K562 (cell line): ENCODE results near the gene RAD51AP1. TPM values are rescaled to one million over a fixed set of nuclear protein-coding genes. Genes with fewer than 3 reads are reported as not detected.

Experiments used
- ATAC-seq: fragments of 200-7000 bp; cut with Tn5 transposase; 3 replicates; pipeline ENCODE4 v1.9.1; 2020; ENCODE audit warnings: moderate library complexity
- BruUV-seq: library from RNA; stranded (reverse); fragments of 400-500 nt; replicated peaks from 2 replicates; lab custom pipeline; 2021; lab: Mats Ljungman, UMichigan
- CTCF ChIA-PET: fragments of 300-600 bp; formaldehyde crosslinking; extraction: SDS; loops from one replicate; lab custom pipeline; 2021; ENCODE audit warnings: low intra/inter-chr PET ratio; lab: Yijun Ruan, JAX
- POLR2A ChIA-PET: fragments of 300-600, 350-650 bp; sonication (Branson Sonifier 250); formaldehyde crosslinking; extraction: SDS; loops from one replicate; lab custom pipeline; 2021; ENCODE audit warnings: antibody characterized with exemption, inconsistent platforms; lab: Yijun Ruan, JAX
- DNase-seq, 4 experiments: peaks; one replicate each; pipeline versions ENCODE4 v3.0.0 to v3.0.0-alpha.2; 2011 to 2018; ENCODE audit warnings: low spot score in 3 of 4, mixed read lengths in 3 of 4; ENCODE audit errors: extremely low read depth in 1 of 4
- FAIRE-seq: peaks from 2 replicates; lab custom pipeline; 2011; peaks lifted over from hg19 to GRCh38; lab: Jason Lieb, UNC
- H2AFZ ChIP-seq: 2 replicates; pipeline ENCODE4 v1.6.0; 2011; ENCODE audit warnings: low read depth, low read length, control low read depth, inconsistent platforms
- H3K27ac ChIP-seq: fragments of 200-600 bp; 3 replicates; pipeline ENCODE4 v1.8.0; 2011; ENCODE audit warnings: low read depth, mild to moderate bottlenecking, control low read depth, inconsistent platforms, low read length, moderate library complexity, mixed read lengths; ENCODE audit errors: extremely low read depth
- H3K27me3 ChIP-seq, 2 experiments: fragments of 300-600 bp in 1 of 2; 2 replicates in 1 of 2; 3 replicates in 1 of 2; pipeline versions ENCODE4 v1.6.0 to v1.8.0; 2011; ENCODE audit warnings: inconsistent platforms in 2 of 2, low read length in 2 of 2, mild to moderate bottlenecking in 1 of 2, mixed read lengths in 1 of 2, moderate library complexity in 1 of 2; ENCODE audit not compliant: control insufficient read depth in 2 of 2, insufficient read depth in 2 of 2
- H3K36me3 ChIP-seq: fragments of 300-600 bp; 3 replicates; pipeline ENCODE4 v1.8.0; 2011; ENCODE audit warnings: mild to moderate bottlenecking, low read length, inconsistent platforms; ENCODE audit not compliant: control insufficient read depth, insufficient read depth
- H3K4me1 ChIP-seq, 2 experiments: fragments of 200-600 bp in 1 of 2; replicated peaks in 1 of 2; 2 replicates in 1 of 2; 3 replicates in 1 of 2; pipeline versions ENCODE4 v1.5.1 to v1.8.0; 2011; ENCODE audit warnings: inconsistent platforms in 2 of 2, low read length in 2 of 2, mild to moderate bottlenecking in 1 of 2, mixed read lengths in 1 of 2, moderate library complexity in 1 of 2; ENCODE audit not compliant: control insufficient read depth in 2 of 2, insufficient read depth in 2 of 2
- H3K4me2 ChIP-seq: 2 replicates; pipeline ENCODE4 v1.6.1; 2011; ENCODE audit warnings: low read length, control low read depth, inconsistent platforms, mixed read lengths; ENCODE audit not compliant: insufficient read depth
- H3K4me3 ChIP-seq: fragments of 200-600 bp; sonication (generic), shearing (Covaris generic); 2 replicates; pipeline ENCODE4 v1.5.1; 2016; ENCODE audit warnings: control low read depth, inconsistent platforms
- H3K79me2 ChIP-seq: fragments of 200-600 bp; 3 replicates; pipeline ENCODE4 v1.8.0; 2011; ENCODE audit warnings: low read length, inconsistent platforms; ENCODE audit not compliant: control insufficient read depth, insufficient read depth
- H3K9ac ChIP-seq, 2 experiments: 2 replicates each; pipeline versions ENCODE4 v1.6.0 to v1.6.1; 2011; ENCODE audit warnings: low read depth in 2 of 2, low read length in 2 of 2, control low read depth in 1 of 2, inconsistent platforms in 1 of 2, mild to moderate bottlenecking in 1 of 2, mixed read lengths in 1 of 2; ENCODE audit not compliant: insufficient read depth in 1 of 2
- H3K9me1 ChIP-seq: one replicate; pipeline ENCODE4 v1.6.0; 2011; ENCODE audit warnings: inconsistent platforms, mild to moderate bottlenecking, low read length, moderate library complexity; ENCODE audit not compliant: control insufficient read depth, insufficient read depth
- H3K9me3 ChIP-seq: replicated peaks from 2 replicates; pipeline ENCODE4 v1.5.1; 2011; ENCODE audit warnings: low read depth, low read length, inconsistent platforms; ENCODE audit not compliant: control insufficient read depth, insufficient read depth
- H4K20me1 ChIP-seq: replicated peaks from 2 replicates; pipeline ENCODE4 v1.6.1; 2011; ENCODE audit warnings: low read length, inconsistent platforms, mixed read lengths; ENCODE audit not compliant: control insufficient read depth, insufficient read depth
- CHD1 ChIP-seq: fragments of 200-600 bp; sonication (generic); IDR thresholded peaks from one replicate; pipeline ENCODE4 v1.6.1; 2012; ENCODE audit warnings: mild to moderate bottlenecking, moderate library complexity, low read length, inconsistent platforms
- ETV6 ChIP-seq, 3 experiments: fragments of 150-350 bp in 1 of 3; sonication (generic) in 1 of 3; formaldehyde crosslinking in 1 of 3; IDR thresholded peaks; 2 replicates each; pipeline versions ENCODE4 v1.6.1 to v1.8.0; 2014 to 2022; ENCODE audit warnings: borderline replicate concordance in 2 of 3, low read depth in 2 of 3, antibody characterized with exemption in 1 of 3, low read length in 1 of 3, mild to moderate bottlenecking in 1 of 3, missing genetic modification reagents in 1 of 3
- PHTF2 ChIP-seq: fragments of 250-450 bp; sonication (Bioruptor Pico); IDR thresholded peaks from 2 replicates; pipeline ENCODE4 v1.5.0; 2021; ENCODE audit warnings: mild to moderate bottlenecking
- RAD21 ChIP-seq, 2 experiments: fragments of 250-450 bp in 1 of 2; fragments of 450-650 bp in 1 of 2; sonication (Bioruptor Pico) in 1 of 2; formaldehyde crosslinking in 1 of 2; IDR thresholded peaks in 1 of 2; conservative IDR thresholded peaks in 1 of 2; 2 replicates each; pipeline versions ENCODE4 v1.4.0 to v1.8.0; 2020 to 2022; ENCODE audit warnings: mild to moderate bottlenecking in 2 of 2, moderate library complexity in 1 of 2
- RBM34 ChIP-seq: fragments of 200-400 bp; formaldehyde crosslinking; IDR thresholded peaks from 2 replicates; pipeline ENCODE4 v1.6.1; 2018; ENCODE audit warnings: low read length, borderline replicate concordance; ENCODE audit not compliant: insufficient read depth
- RNF2 ChIP-seq: sonication (generic); IDR thresholded peaks from 2 replicates; pipeline ENCODE4 v1.6.1; 2016
- SAP30 ChIP-seq: fragments of 200-600 bp; sonication (generic); IDR thresholded peaks from 2 replicates; pipeline ENCODE4 v1.6.1; 2012; ENCODE audit warnings: borderline replicate concordance, low read depth, mild to moderate bottlenecking, moderate library complexity, low read length, control low read depth, inconsistent platforms; ENCODE audit not compliant: insufficient read depth, poor library complexity, severe bottlenecking
- SP2 ChIP-seq: IDR thresholded peaks from 2 replicates; pipeline ENCODE4 v1.6.1; 2011; ENCODE audit warnings: mild to moderate bottlenecking, low read depth, low read length, moderate library complexity; ENCODE audit not compliant: poor library complexity, severe bottlenecking; ENCODE audit errors: extremely low read depth
- ZNF146 ChIP-seq: IDR thresholded peaks from one replicate; pipeline ENCODE4 v1.6.1; 2018; ENCODE audit warnings: missing compliant biosample characterization; ENCODE audit not compliant: unreplicated experiment
- WGBS: fragments of 100-300 bp; shearing (Covaris generic); methylation state at CpG from one replicate; pipeline ENCODE4 v1.1.6; 2016; ENCODE audit warnings: low coverage, mixed read lengths; ENCODE audit not compliant: insufficient coverage; ENCODE audit errors: missing lambda C conversion rate; 5-methylcytosine and 5-hydroxymethylcytosine counted together
- in situ Hi-C: fragments of 300-500 bp; cut with MboI; formaldehyde crosslinking; loops from 4 replicates; pipeline ENCODE4 v1.15.0; 2018; ENCODE audit warnings: inconsistent platforms, mixed read lengths
- intact Hi-C: fragments of 100-400 bp; cut with micrococcal nuclease; formaldehyde crosslinking; loops from 2 replicates; pipeline ENCODE4 v1.14.2; 2022
- polyA plus RNA-seq, 8 experiments: library from polyadenylated mRNA; depleted of rRNA in 4 of 8; stranded (reverse) in 5 of 8; unstranded in 3 of 8; fragments of >200 nt; fragmentation: Nextera tagmentation in 2 of 8; fragmentation: Illumina TruSeq in 1 of 8; extraction: Ambion mirVana in 2 of 8; extraction: Trizol in 1 of 8; gene quantifications; 2 replicates each; pipeline versions ENCODE4 v1.2.1 to v1.2.3, GENCODE V29; 2011 to 2014; ENCODE audit warnings: inconsistent platforms in 1 of 8, missing spikeins in 1 of 8
- total RNA-seq, 7 experiments: library from RNA; depleted of rRNA in 6 of 7; stranded (reverse); fragments of >200 nt in 6 of 7; fragmentation: Illumina TruSeq in 2 of 7; extraction: Trizol in 2 of 7; gene quantifications; 2 replicates each; pipeline versions ENCODE4 v1.2.1 to v1.2.3, GENCODE V29; 2011 to 2021; ENCODE audit warnings: low replicate concordance in 1 of 7
- TF ChIP-seq, protein P1 (sequence below): fragments of 250-450 bp; sonication (Bioruptor Pico); IDR thresholded peaks from 2 replicates; pipeline ENCODE4 v1.4.0; 2020

RAD51AP1 gene
- total and polyA plus RNA-seq, 9 of the 15 experiments (the other 6 are each of a cell fraction or from before 2014, with no cell fraction given): 43.8 to 111 (median 89.1) TPM

DNA sequence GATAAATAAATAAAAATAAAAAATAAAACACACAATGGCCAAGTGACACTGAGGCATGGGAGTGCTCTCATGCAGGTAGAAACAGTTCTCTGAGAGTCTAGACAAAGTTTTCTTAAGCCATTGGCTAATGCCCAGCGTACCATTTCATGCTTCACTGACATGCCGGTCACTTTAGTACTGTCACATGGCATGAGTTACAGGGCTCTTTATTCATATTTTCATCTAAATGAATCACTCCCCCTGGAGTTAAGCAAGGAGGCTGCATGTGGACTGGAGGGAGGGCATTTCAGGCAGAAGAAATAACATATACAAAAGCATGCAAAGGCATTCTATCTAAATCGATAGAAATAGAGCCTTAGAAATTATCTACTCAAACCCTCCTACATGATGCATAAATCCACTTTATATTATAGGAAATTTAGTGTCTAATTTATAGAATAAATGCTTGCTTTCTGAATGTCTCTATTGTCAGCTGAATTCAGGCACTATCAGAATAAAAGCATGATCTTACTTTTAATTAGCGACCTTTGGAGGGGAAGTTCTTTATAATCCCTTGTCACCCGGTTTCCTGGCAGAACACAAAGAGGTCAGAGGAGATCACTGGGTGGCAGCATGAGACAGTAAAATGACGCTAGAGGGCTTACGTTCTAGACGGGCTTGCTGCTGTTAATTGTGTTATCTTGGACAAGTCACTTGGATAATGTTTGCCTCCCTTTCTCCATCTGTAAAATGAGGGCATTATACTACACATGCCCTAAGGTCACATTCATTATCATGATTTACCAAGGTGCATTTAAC is 40.8 kb downstream of the RAD51AP1 start (continued):
- peak; percentile 36 to 68 for TF ChIP-seq RAD21 (CRISPR knock-in tag; conservative IDR thresholded peaks at IDR 0.05 in 1 of 2, IDR thresholded peaks at IDR 0.05 in 1 of 2)
- no peak for TF ChIP-seq CHD1

DNA sequence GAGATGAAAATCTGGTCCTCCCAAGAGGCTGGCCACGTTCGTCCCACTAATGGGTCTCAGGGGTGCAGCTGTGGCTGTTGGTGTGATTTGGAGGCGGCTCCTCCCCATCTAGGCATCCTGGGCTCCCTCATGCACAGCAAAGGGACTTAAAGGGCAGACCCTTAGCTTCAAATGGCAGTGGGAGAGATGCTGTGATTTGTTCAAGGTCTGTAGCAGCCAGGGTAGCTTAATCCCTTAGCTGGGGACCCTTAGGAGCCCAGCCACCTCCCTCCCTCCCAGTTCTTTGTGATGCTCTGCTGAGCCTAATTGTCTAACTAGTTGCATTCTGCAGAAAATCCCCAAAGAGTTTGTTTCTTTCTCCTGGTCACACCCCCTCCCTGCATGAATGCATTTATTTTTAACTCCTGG is 41.6 kb downstream of the RAD51AP1 start:
- Histone ChIP-seq H3K9ac (no peak overlapping the region), H4K20me1 (no peaks in the 10 kb centered on the region), H3K9me3 (no peaks in the 10 kb centered on the region), H3K36me3 (no peaks in the 10 kb centered on the region), H3K4me1 (no peaks in the 10 kb centered on the region), H3K4me2 (no peak overlapping the region), H3K79me2 (no peaks in the 10 kb centered on the region), H3K27ac (no peak overlapping the region), H2AFZ (no peak overlapping the region), H3K9me1 (no peaks in the 10 kb centered on the region), H3K4me3 (no peak overlapping the region), H3K27me3 (peaks cover 2 to 24% of the 10 kb centered on the region in 2 experiments; a peak in 3 of 5 replicates)
- ChIA-PET CTCF (no interaction called here), POLR2A (no interaction called here)
- FAIRE-seq (no peak), ATAC-seq (no peak), DNase-seq (no peak)
- intact Hi-C loops: no loop called here
- in situ Hi-C loops: no loop called here
- BruUV-seq: no TSS peak
- 0% methylated on average over 2 of the region's 3 CpGs for WGBS
- TF ChIP-seq SP2: no peak
- no peak for TF ChIP-seq SAP30
- no peak for TF ChIP-seq ETV6 (IDR thresholded peaks at IDR 0.05; ENCODE audit: borderline replicate concordance in 1 of 2, low read depth in 2 of 2, low read length in 1 of 2)
- TF ChIP-seq ETV6 (CRISPR knock-in tag; IDR thresholded peaks at IDR 0.05; ENCODE audit: borderline replicate concordance): no peak
- no peak for TF ChIP-seq PHTF2
- TF ChIP-seq RBM34: no peak
- TF ChIP-seq, protein P1, sequence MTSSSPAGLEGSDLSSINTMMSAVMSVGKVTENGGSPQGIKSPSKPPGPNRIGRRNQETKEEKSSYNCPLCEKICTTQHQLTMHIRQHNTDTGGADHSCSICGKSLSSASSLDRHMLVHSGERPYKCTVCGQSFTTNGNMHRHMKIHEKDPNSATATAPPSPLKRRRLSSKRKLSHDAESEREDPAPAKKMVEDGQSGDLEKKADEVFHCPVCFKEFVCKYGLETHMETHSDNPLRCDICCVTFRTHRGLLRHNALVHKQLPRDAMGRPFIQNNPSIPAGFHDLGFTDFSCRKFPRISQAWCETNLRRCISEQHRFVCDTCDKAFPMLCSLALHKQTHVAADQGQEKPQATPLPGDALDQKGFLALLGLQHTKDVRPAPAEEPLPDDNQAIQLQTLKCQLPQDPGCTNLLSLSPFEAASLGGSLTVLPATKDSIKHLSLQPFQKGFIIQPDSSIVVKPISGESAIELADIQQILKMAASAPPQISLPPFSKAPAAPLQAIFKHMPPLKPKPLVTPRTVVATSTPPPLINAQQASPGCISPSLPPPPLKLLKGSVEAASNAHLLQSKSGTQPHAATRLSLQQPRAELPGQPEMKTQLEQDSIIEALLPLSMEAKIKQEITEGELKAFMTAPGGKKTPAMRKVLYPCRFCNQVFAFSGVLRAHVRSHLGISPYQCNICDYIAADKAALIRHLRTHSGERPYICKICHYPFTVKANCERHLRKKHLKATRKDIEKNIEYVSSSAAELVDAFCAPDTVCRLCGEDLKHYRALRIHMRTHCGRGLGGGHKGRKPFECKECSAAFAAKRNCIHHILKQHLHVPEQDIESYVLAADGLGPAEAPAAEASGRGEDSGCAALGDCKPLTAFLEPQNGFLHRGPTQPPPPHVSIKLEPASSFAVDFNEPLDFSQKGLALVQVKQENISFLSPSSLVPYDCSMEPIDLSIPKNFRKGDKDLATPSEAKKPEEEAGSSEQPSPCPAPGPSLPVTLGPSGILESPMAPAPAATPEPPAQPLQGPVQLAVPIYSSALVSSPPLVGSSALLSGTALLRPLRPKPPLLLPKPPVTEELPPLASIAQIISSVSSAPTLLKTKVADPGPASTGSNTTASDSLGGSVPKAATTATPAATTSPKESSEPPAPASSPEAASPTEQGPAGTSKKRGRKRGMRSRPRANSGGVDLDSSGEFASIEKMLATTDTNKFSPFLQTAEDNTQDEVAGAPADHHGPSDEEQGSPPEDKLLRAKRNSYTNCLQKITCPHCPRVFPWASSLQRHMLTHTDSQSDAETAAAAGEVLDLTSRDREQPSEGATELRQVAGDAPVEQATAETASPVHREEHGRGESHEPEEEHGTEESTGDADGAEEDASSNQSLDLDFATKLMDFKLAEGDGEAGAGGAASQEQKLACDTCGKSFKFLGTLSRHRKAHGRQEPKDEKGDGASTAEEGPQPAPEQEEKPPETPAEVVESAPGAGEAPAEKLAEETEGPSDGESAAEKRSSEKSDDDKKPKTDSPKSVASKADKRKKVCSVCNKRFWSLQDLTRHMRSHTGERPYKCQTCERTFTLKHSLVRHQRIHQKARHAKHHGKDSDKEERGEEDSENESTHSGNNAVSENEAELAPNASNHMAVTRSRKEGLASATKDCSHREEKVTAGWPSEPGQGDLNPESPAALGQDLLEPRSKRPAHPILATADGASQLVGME: no peak
- no peak for TF ChIP-seq RNF2
- TF ChIP-seq ZNF146 (CRISPR knock-in tag): no peak
